ENCODE data around the gene REC8.
A peak's percentile ranks its signal among the peaks of the same experiment; 100 is the strongest.

The REC8 gene

DNA sequence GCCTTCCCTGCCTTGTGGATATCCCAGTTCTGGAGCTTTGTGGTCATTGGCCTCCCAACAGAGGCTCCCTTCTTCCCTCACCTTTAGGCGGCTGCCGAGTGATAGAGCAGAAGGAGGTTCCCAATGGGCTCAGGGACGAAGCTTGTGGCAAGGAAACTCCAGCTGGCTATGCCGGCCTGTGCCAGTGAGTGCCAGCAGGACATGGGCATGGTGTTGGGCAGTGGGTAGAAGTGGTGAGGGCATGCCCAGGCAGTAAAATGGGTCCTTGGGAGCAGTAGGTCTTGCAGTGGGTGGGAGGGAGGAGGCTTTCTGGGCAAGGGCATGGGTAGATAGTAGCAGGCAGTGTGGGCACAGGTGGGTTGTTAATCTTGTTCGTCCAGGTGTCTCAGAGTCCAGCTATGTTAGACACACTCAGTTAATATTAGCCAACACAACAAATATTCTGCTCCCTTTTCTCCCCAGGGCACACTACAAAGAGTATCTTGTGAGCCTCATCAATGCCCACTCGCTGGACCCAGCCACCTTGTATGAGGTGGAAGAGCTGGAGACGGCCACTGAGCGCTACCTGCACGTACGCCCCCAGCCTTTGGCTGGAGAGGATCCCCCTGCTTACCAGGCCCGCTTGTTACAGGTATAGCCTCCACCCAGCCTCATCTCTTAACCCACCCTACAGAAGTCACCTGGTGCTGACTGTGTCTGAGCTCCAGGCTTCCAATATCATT is 11.9 kb upstream of the REC8 start:
- no peak for DNase-seq (ENCODE audit: low spot score)

DNA sequence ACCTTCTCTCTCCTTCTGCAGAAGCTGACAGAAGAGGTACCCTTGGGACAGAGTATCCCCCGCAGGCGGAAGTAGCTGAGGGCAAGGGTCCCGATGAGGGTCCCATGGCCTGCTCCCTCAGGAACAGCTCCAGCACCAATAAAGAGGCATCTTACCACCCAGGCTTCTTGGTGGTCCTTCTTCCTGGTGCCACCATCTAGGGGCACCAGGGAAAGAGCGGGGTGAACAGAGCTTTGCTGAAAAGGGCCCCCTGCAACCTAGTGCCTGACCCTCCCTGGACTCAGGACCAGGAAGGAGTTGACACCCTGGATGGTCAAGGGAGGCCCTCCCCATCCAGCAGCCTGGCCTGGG is 11.4 kb upstream of the REC8 start:
- no peak for DNase-seq (ENCODE audit: low spot score)

GRCh38 chr14:24160850-24161804 is 10.8 kb upstream of the REC8 start, which contains the start of gene IRF9:
Gene IRF9 (plus strand): TSS chr14:24161265. CDS start chr14:24162145, 880 bp downstream.
- peak; percentile 97 for DNase-seq (ENCODE audit: low spot score)

DNA sequence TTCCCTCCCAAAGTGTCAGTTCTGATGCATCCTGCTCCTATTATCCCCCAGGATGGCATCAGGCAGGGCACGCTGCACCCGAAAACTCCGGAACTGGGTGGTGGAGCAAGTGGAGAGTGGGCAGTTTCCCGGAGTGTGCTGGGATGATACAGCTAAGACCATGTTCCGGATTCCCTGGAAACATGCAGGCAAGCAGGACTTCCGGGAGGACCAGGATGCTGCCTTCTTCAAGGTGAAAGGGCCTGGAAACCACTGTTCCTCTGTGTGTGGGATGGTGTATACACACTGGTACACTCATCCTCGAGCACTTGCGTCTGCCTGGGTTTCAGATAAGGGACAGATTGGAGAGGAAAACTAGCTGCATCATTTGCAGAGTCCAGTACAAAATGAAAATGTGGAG is 9.8 kb upstream of the REC8 start:
- no peak for DNase-seq (ENCODE audit: low spot score)

DNA sequence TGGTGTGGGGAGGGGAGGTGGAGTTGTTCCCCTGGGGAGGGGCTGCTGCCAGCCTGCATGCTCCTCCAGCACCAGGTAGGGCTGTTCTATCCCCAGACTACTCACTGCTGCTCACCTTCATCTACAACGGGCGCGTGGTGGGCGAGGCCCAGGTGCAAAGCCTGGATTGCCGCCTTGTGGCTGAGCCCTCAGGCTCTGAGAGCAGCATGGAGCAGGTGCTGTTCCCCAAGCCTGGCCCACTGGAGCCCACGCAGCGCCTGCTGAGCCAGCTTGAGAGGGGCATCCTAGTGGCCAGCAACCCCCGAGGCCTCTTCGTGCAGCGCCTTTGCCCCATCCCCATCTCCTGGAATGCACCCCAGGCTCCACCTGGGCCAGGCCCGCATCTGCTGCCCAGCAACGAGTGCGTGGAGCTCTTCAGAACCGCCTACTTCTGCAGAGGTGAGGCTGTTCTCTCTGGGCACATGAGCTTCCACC is 7.3 kb upstream of the REC8 start:
- DNase-seq (ENCODE audit: low spot score): no peak

DNA sequence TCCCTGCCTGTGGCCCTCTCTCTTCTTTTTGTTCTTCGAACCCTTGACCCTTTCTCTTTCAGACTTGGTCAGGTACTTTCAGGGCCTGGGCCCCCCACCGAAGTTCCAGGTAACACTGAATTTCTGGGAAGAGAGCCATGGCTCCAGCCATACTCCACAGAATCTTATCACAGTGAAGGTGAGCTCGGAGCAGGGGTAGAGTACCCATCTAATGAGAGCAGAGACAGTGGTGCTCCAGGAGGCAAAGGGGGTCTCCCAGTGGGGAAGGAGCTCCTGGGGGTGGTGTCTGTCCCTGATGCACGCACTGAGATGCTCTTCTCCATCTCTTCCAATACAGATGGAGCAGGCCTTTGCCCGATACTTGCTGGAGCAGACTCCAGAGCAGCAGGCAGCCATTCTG is 6.1 kb upstream of the REC8 start:
- DNase-seq (ENCODE audit: low spot score): no peak

DNA sequence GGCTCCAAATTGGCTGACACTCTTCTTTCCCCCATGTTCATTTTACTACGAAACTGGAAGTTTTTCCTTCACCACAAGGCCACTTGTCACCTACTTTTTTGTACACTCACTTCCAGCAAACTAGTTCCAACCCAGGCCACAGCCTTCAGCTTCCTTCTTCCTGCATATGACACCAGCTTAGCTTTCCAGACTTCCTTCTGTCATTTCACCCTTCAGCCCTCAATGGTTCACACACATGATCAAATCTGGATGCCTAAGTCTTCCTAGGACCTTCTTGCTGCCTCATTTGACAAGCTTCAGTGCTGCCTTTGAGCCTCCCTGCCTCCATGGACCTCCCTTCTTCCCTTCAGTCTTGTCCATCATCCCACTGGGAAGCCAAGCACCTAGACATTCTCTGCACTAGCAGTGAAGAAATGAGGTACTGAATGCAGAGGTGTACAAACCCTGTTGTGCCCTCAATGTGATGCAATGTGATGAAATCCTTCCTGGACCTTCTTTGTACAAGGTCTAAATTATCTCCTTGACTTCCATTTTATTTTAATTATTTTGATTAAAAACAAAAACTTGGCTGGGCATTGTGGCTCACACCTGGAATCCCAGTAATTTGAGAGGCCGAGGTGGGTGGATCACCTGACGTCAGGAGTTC is 4.3 kb upstream of the REC8 start:
- DNase-seq (ENCODE audit: low spot score): no peak

GRCh38 chr14:24172261-24172860 is 481 bp downstream of the REC8 start:
- DNase-seq (ENCODE audit: low spot score): no peak

DNA sequence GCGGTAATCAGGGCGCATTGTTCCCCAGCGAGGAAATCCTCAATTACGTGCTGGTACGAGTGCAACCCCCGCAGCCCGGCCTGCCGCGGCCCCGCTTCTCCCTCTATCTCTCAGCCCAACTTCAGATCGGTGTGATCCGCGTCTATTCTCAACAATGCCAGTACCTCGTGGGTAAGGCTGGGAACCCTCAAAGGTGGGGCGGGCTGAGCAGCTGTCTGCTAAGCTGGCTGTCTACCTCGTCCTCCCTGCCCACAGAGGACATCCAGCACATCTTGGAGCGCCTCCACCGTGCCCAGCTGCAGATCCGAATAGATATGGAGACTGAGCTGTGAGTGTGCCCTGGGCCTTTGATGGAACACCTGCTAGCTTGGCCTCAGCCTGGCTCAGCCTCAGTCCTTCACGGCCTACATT is 996 bp downstream of the REC8 start:
- DNase-seq (ENCODE audit: low spot score): no peak

DNA sequence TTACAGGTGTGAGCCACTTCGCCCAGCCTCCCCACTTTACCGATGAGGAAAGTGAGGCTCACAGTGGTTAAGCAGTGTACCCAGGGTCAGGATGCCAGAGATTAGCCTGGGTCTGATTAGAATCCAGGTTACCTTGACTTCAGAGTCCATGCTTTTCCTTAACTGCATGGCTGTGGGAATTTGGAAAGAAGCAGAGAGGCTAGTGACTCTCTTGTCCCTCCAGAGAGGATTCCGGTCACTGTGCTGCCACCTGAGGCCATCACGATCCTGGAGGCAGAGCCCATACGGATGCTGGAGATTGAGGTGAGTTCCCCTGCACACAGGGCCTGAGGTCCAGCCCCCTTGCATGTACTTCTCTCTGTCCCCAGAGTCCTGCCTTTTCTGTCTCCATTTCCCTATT is 4.7 kb downstream of the REC8 start:
- no peak for DNase-seq (ENCODE audit: low spot score)

DNA sequence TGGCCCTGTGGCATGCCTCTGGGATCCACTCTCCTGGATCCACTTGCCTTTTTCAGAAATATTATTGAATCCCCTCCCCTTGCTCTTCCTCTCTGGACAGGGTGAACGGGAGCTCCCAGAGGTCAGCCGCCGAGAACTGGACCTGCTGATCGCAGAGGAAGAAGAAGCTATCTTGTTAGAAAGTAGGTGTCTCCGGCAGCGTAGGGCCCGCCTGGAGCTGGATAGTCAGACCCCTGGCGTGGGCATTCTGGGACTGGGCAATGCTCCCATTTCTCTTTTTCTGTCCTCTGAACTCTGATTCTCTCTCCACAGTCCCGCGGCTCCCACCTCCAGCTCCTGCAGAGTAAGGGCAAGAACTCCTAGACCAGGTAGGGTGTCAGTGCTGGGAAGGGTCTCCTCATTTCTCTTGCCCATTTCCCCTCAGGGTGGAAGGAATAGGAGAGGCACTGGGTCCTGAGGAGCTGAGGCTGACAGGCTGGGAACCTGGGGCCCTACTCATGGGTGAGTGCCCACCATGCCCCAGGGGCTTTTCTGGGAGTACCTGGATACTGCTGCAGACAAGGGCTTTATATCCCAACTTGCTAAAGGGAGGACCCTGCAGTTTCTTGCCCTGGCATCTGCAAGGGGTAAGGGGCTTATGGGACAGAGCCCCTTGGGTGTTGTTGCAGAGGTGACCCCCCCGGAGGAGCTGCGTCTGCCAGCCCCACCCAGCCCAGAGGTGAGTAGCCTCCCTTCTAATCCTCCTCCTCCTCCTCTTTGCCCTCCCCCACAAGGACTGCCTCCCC is 5.4 kb downstream of the REC8 start:
- no peak for DNase-seq (ENCODE audit: low spot score)

DNA sequence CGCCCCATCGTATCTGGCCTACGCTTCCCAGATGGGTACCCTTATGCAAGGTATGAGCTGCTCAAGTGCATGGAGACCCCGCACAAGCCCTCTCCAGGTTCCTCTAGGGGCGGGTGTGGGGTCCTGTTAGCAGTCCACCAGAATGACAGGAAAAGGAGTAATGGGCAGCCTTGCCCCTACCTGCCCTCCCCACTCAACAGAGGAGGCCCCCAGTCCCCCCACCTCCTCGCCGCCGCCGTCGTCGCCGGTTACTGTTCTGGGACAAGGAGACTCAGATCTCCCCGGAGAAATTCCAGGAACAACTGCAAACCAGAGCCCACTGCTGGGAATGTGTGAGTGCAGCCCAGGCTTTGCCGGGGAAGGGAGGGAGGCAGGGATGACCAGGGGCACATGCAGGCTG is 6.0 kb downstream of the REC8 start:
- DNase-seq (ENCODE audit: low spot score): no peak

DNA sequence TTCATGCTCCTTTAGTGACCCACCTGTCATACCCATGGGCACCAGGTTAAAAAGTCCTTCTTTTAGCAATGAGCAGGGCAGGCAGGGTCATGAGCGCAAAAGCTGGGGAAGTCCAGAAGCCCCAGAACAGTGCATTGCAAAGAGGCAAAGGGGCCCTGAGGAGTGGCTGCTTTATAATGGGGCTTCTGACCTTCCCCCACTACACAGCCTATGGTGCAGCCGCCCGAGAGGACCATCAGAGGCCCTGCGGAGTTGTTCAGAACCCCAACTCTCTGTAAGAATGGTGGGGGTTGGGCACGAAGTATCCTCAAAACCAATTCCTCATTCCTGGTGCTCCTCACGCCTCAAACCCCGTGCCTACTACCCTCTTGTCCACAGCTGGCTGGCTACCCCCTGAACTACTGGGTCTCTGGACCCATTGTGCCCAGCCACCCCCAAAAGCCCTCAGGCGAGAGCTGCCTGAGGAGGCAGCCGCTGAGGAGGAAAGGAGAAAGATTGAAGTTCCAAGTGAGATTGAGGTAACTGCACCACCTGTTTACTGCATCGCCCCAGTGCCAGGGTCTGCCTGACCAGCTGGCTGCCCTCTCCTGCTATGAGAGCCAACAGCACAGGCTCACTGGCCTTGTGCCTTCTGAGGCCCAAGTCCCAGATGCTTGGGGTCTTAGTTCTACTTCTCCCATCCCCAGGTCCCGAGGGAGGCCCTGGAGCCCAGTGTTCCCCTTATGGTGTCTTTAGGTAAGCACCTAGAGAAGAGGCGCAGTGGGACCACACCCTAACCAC is 6.7 kb downstream of the REC8 start:
- no peak for DNase-seq (ENCODE audit: low spot score)

DNA sequence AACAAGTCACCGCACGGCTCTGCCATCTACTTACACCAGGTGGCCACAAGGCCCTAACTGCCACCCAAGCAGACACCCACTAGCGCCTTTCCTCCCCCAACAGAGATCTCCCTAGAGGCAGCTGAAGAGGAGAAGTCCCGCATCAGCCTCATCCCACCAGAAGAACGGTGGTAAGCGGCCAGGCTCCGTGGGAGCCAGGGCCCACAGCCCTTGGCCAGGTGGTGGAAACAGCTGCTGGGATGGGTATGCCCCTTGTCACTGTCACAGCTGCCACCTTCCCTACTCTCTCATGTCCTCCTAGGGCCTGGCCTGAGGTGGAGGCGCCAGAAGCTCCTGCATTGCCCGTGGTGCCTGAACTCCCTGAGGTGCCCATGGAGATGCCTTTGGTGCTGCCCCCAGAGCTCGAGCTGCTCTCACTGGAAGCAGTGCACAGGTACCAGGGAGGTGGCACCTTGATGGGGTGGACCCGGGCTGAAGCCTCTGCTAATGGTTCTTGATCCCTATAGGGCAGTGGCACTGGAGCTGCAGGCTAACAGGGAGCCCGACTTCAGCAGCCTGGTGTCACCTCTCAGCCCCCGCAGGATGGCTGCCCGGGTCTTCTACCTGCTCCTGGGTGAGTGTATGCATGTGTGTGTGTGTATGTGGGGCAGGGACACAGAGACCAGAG is 7.5 kb downstream of the REC8 start:
- no peak for DNase-seq (ENCODE audit: low spot score)

DNA sequence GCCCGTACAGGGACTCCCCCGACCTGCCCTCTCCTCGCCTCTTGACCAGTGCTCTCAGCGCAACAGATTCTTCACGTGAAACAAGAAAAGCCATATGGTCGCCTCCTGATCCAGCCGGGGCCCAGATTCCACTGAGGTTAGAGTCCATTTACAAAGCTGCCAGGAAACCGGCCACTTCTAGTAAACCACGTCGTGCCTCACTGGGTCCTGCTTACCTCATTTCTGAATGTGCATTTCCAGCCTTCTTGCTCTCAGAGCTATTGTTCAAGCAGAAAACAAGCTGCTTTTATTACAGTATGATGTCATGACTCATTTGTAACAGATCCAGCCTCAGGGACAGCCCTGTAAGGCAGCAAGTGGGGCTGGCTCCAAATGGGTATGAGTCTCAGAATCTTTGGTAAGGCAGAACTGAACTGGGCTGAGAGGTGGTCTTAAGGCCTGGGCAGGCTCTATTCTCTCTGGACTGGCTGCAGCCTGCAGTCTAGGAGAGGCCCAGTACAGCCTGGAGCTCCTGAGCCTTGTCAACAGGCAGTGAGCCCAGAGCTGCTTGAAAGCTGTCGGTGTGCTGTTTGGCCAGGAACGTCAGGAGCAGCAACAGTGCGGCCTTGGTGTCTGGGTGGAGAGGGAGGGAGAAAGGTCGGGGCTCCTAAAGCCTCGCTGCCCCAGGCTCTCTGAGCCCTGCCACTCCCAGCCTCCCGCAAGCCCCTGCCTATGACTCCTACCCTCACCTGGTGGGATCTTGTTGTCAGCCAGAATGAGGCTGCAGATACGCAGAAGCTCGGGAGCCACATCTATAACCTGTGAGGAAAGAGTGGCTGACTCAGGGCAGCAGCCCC is 8.3 kb downstream of the REC8 start:
- DNase-seq (ENCODE audit: low spot score): no peak

- DNase-seq (ENCODE audit: low spot score): no peak
Observed at GRCh38 chr14:24181371-24182077, 9.6 kb downstream of the REC8 start.

DNA sequence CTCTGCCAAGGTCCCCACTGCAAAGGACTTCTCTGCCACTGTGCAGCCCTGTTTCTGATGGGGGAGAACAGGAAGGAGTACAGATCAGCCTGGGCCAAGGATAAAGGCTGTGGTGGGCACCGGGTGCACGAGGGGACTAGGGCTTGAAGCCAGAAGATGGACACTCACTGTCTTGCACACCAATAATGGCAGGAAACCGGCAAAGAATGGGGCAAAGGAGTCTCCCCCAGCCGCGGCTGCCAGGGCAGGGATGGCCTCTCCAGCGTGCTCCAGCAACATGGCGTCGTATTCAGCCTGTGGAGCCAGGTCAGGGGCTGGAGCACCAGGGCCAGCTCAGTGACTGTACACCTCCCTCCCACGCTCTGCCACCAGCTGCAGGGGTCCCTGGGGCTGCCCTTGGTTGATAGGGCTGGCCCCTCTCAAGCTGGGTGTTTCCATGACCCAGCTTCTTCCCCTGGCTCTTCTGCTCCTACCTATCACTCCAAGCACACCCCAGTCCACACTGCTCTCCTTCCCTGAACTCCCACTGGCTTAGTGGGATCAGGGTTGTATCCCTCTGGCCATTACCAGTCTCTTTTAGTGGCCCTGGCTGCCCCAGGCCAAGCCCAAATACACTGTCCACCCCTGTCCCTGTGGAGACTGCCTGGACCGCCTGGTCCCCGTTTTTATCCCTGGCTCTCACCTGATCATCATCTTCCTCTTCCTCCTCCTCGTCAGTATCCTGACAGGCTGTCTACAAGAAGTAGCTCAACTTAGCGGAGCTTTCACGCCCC is 10.4 kb downstream of the REC8 start:
- DNase-seq (ENCODE audit: low spot score): no peak

DNA sequence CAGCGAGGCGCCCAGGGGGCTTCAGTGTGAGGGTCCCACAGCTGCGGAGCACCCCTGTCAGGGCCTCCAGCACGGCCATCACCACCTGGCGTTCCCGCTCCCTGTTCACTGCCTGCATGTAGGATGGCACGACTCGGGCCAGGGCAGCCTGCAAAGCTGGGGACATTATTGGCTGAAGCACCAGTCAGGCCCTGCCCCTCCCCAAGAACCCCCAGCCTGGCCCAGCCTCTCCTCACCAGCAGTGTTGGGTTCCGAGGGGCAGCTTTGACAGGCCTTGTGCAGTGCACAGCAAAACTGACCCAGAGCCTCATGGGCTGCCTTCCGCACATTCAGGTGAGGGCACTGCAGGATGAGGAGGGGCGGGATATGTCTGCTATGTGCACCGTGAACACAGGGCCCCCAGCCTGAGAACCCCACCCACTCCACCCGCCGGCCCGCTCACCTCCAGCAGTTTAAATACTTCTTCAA is 11.2 kb downstream of the REC8 start:
- DNase-seq (ENCODE audit: low spot score): no peak

Data from COLO829 (cell line).